Natural killer cell (primary cell): ENCODE measurements around the gene FAR2. TPM values are rescaled to one million over a fixed set of nuclear protein-coding genes. Genes with fewer than 3 reads are reported as not detected.

Source experiments
- ATAC-seq, 3 donors: fragments of 150-1000 bp in 2 of 3; fragments of 200-7000 bp in 1 of 3; cut with Tn5 transposase; 1 replicate in 1 of 3; 2 replicates in 2 of 3; pipeline ENCODE4 v1.10.0; 2021; ENCODE audit warnings: mild to moderate bottlenecking in 2 of 3, moderate library complexity in 2 of 3
- DNase-seq, 2 donors: peaks; one replicate each; pipeline versions ENCODE4 v3.0.0 to v3.0.0-alpha.2; 2013 to 2021; ENCODE audit warnings: mixed read lengths in 1 of 2
- H3K27ac ChIP-seq: one replicate; pipeline ENCODE4 v1.5.1; 2013; ENCODE audit warnings: mild to moderate bottlenecking, low read length
- H3K27me3 ChIP-seq: one replicate; pipeline ENCODE4 v1.6.1; 2013; ENCODE audit warnings: low read length; ENCODE audit not compliant: control insufficient read depth, insufficient read depth
- H3K36me3 ChIP-seq: one replicate; pipeline ENCODE4 v1.6.1; 2013; ENCODE audit warnings: low read length; ENCODE audit not compliant: control insufficient read depth, insufficient read depth
- H3K4me1 ChIP-seq: one replicate; pipeline ENCODE4 v1.6.1; 2013; ENCODE audit warnings: low read length; ENCODE audit not compliant: control insufficient read depth, insufficient read depth
- H3K4me3 ChIP-seq: one replicate; pipeline ENCODE4 v1.5.1; 2013; ENCODE audit warnings: low read length
- H3K9me3 ChIP-seq: one replicate; pipeline ENCODE4 v1.6.1; 2013; ENCODE audit warnings: low read length; ENCODE audit not compliant: control insufficient read depth, insufficient read depth
- H3K27ac Mint-ChIP-seq, 2 donors: one replicate each; pipeline ENCODE4 v1.8.0; 2022; ENCODE audit warnings: mild to moderate bottlenecking in 2 of 2, mixed read lengths in 2 of 2, moderate library complexity in 1 of 2
- H3K27me3 Mint-ChIP-seq, 2 donors: one replicate each; pipeline ENCODE4 v1.8.0; 2022; ENCODE audit warnings: low read depth in 2 of 2, mixed read lengths in 2 of 2
- H3K36me3 Mint-ChIP-seq: one replicate; pipeline ENCODE4 v1.8.0; 2022; ENCODE audit warnings: mixed read lengths
- H3K4me1 Mint-ChIP-seq, 2 donors: one replicate each; pipeline ENCODE4 v1.8.0; 2022; ENCODE audit warnings: mixed read lengths in 2 of 2
- H3K4me3 Mint-ChIP-seq: one replicate; pipeline ENCODE4 v1.8.0; 2022; ENCODE audit warnings: mild to moderate bottlenecking, moderate library complexity, mixed read lengths
- H3K9me3 Mint-ChIP-seq, 2 donors: one replicate each; pipeline ENCODE4 v1.8.0; 2022; ENCODE audit warnings: mixed read lengths in 2 of 2
- WGBS: methylation state at CpG from one replicate; pipeline ENCODE4 v1.1.7; 2013; ENCODE audit warnings: missing lambda C conversion rate; ENCODE audit not compliant: insufficient coverage; 5-methylcytosine and 5-hydroxymethylcytosine counted together
- intact Hi-C: fragments of 100-400 bp; cut with micrococcal nuclease; formaldehyde crosslinking; loops from one replicate; pipeline ENCODE4 v1.14.2; 2022
- total RNA-seq, 4 donors: library from RNA; stranded (reverse); fragments of 120-200 nt in 1 of 4; gene quantifications; one replicate each; pipeline versions ENCODE4 v1.2.3 to v1.2.4, GENCODE V29; 2013 to 2022
- TF ChIP-seq, protein P1 (sequence below): fragments of 200-600 bp; IDR thresholded peaks from one replicate; pipeline ENCODE4 v1.8.0; 2022; ENCODE audit warnings: antibody characterized with exemption

FAR2 gene
- total RNA-seq, 3 donors from 2014 or later (not counting 1 experiment from before 2014, with no cell fraction given): 1.5 to 3.5 (median 1.7) TPM

DNA sequence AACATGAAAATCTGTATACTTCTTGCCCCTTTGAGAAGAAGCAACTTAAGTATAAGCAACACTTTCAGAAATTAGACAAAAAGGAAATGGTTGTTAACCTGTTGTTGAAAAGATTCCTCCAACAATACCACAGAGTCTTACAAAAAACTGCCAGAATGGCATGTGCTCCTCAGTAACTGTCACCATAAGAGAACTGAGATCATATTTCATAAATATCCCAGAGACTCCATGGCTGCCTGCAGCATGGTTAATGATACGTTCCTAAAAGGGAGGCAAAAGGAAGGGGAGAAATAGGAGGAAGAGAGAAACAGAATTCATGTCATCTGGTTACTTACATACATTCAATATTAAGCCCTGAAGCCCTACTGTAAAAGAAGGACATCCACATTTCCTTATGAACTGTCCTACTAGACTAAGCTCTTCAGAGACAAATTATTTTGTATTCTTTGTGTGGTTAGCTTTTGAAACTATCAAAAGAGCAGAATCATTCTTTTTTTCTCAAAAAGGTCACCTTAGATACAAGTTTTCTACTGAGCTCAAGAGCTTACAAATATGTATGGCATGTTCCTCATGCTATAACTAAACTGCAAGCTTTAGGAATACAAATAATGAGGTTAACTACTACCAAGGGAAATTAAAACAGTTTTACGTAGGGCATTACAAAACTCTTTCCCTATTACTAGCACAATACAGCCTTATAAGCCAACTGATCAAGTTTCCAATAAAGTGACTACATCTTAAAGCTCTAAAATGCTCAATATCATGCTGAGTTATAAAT lies 194.1 kb downstream of the FAR2 start:
- Histone ChIP-seq H3K36me3 (peaks cover 66% of the 10 kb centered on the region), H3K4me3 (no peak overlapping the region), H3K27me3 (no peaks in the 10 kb centered on the region), H3K4me1 (no peaks in the 10 kb centered on the region), H3K27ac (no peak overlapping the region), H3K9me3 (no peaks in the 10 kb centered on the region)
- Mint-ChIP-seq H3K27me3 (no peaks in the 10 kb centered on the region), H3K4me1 (no peaks in the 10 kb centered on the region), H3K9me3 (no peaks in the 10 kb centered on the region), H3K27ac (no peak overlapping the region), H3K36me3 (peaks cover 20% of the 10 kb centered on the region), H3K4me3 (no peak overlapping the region)
- WGBS: 100% methylated on average over 1 of the region's 2 CpGs
- intact Hi-C loops: no loop called here
- no peak for DNase-seq
- TF ChIP-seq, protein P1, sequence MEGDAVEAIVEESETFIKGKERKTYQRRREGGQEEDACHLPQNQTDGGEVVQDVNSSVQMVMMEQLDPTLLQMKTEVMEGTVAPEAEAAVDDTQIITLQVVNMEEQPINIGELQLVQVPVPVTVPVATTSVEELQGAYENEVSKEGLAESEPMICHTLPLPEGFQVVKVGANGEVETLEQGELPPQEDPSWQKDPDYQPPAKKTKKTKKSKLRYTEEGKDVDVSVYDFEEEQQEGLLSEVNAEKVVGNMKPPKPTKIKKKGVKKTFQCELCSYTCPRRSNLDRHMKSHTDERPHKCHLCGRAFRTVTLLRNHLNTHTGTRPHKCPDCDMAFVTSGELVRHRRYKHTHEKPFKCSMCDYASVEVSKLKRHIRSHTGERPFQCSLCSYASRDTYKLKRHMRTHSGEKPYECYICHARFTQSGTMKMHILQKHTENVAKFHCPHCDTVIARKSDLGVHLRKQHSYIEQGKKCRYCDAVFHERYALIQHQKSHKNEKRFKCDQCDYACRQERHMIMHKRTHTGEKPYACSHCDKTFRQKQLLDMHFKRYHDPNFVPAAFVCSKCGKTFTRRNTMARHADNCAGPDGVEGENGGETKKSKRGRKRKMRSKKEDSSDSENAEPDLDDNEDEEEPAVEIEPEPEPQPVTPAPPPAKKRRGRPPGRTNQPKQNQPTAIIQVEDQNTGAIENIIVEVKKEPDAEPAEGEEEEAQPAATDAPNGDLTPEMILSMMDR: no peak
- ATAC-seq: no peak

- TF ChIP-seq, protein P1: no peak
- Mint-ChIP-seq H3K4me1 (peaks cover 0 to 5% of the 10 kb centered on the region in 2 donors), H3K27me3 (no peaks in the 10 kb centered on the region), H3K9me3 (no peaks in the 10 kb centered on the region), H3K27ac (no peak overlapping the region), H3K36me3 (peaks cover 16% of the 10 kb centered on the region), H3K4me3 (no peak overlapping the region)
- Histone ChIP-seq H3K4me1 (no peaks in the 10 kb centered on the region), H3K36me3 (peaks cover 61% of the 10 kb centered on the region), H3K27me3 (no peaks in the 10 kb centered on the region), H3K4me3 (no peak overlapping the region), H3K27ac (no peak overlapping the region), H3K9me3 (no peaks in the 10 kb centered on the region)
- no peak for ATAC-seq
- DNase-seq: no peak
- 100% methylated on average over 2 of the region's 3 CpGs for WGBS
- intact Hi-C loops: no loop called here
These were observed 197.8 kb downstream of the FAR2 start for GRCh38 chr12:29346769-29347421.

DNA sequence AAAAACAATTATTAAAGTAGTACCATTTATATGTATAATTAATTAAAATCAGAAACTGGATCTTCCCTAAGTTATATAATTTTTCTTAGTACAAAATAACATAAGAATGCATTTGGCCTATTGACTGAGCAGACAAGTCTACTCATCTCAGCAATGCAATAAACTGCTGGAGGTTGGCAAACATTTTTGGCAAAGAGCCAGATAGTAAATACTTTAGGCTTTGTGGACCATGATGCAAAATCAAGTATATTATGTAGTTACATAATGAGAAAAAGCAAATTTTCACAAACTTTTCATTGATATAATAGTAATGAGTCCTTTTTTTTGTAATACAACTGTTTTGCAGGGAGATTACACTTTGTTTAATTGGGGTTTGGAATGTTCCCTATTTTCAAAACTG lies 201.0 kb downstream of the FAR2 start:
- Mint-ChIP-seq H3K4me3 (no peak overlapping the region), H3K27me3 (no peaks in the 10 kb centered on the region), H3K9me3 (no peaks in the 10 kb centered on the region), H3K36me3 (peaks cover 15% of the 10 kb centered on the region), H3K27ac (no peak overlapping the region), H3K4me1 (peaks cover 0 to 5% of the 10 kb centered on the region in 2 donors)
- Histone ChIP-seq H3K27me3 (no peaks in the 10 kb centered on the region), H3K36me3 (peaks cover 50% of the 10 kb centered on the region), H3K9me3 (no peaks in the 10 kb centered on the region), H3K4me3 (no peak overlapping the region), H3K4me1 (no peaks in the 10 kb centered on the region), H3K27ac (no peak overlapping the region)
- ATAC-seq (no peak), DNase-seq (peak in 1 of 2 donors; percentile 7)
- intact Hi-C loops: no loop called here
- TF ChIP-seq, protein P1: no peak
